GM12878 (cell line): ENCODE measurements around the gene ADH7. TPM values are rescaled to one million over a fixed set of nuclear protein-coding genes. Genes with fewer than 3 reads are reported as not detected.

Experiments
- BRCA1 ChIP-seq: IDR thresholded peaks from 2 replicates; pipeline ENCODE4 v1.6.1; 2011; ENCODE audit warnings: low read depth, low read length, improper control_type of control experiment
- CBX5 ChIP-seq: sonication (generic); IDR thresholded peaks from 2 replicates; pipeline ENCODE4 v1.6.1; 2016; ENCODE audit warnings: low read depth, moderate library complexity, mild to moderate bottlenecking, inconsistent platforms
- CEBPB ChIP-seq, 2 experiments: fragments of 150-350 bp in 1 of 2; IDR thresholded peaks; 2 replicates each; pipeline ENCODE4 v1.6.1; 2012 to 2014; ENCODE audit warnings: low read depth in 2 of 2, low read length in 2 of 2, borderline replicate concordance in 1 of 2, inconsistent platforms in 1 of 2
- CHD2 ChIP-seq: IDR thresholded peaks from 2 replicates; pipeline ENCODE4 v1.6.1; 2011; ENCODE audit warnings: low read depth, low read length, improper control_type of control experiment, borderline replicate concordance
- CHD4 ChIP-seq: fragments of 200-600 bp; sonication (generic); IDR thresholded peaks from 2 replicates; pipeline ENCODE4 v1.6.1; 2016; ENCODE audit warnings: mild to moderate bottlenecking
- CTCF ChIP-seq, 3 experiments: IDR thresholded peaks in 2 of 3; conservative IDR thresholded peaks in 1 of 3; 2 replicates each; pipeline ENCODE4 v1.5.1; 2011; ENCODE audit warnings: low read depth in 3 of 3, low read length in 3 of 3, mild to moderate bottlenecking in 3 of 3, control low read depth in 2 of 3, moderate library complexity in 2 of 3, inconsistent platforms in 1 of 3, mixed read lengths in 1 of 3; ENCODE audit not compliant: control insufficient read depth in 2 of 3, insufficient read depth in 1 of 3; ENCODE audit errors: extremely low read depth in 1 of 3
- EZH2 ChIP-seq: IDR thresholded peaks from 2 replicates; pipeline ENCODE4 v1.6.1; 2012; ENCODE audit warnings: low read depth, mild to moderate bottlenecking, control low read depth, inconsistent platforms, low read length, borderline replicate concordance; ENCODE audit not compliant: control insufficient read depth
- HCFC1 ChIP-seq: fragments of 150-350 bp; IDR thresholded peaks from 2 replicates; pipeline ENCODE4 v1.6.1; 2014; ENCODE audit warnings: low read length
- MAX ChIP-seq: IDR thresholded peaks from 2 replicates; pipeline ENCODE4 v1.6.1; 2012; ENCODE audit warnings: low read depth, low read length, improper control_type of control experiment
- PKNOX1 ChIP-seq: fragments of 450-650 bp; IDR thresholded peaks from 2 replicates; pipeline ENCODE4 v1.6.1; 2016; ENCODE audit warnings: mild to moderate bottlenecking
- POU2F2 ChIP-seq: IDR thresholded peaks from 3 replicates; pipeline ENCODE4 v1.6.1; 2011; ENCODE audit warnings: low read depth, mild to moderate bottlenecking, low read length, borderline replicate concordance
- RAD21 ChIP-seq: IDR thresholded peaks from 2 replicates; pipeline ENCODE4 v1.6.1; 2011; ENCODE audit warnings: mild to moderate bottlenecking, low read depth, low read length, moderate library complexity; ENCODE audit not compliant: insufficient read depth
- RUNX3 ChIP-seq: IDR thresholded peaks from 2 replicates; pipeline ENCODE4 v1.6.1; 2012; ENCODE audit warnings: low read length, inconsistent platforms
- SRF ChIP-seq, 2 experiments: IDR thresholded peaks; 2 replicates each; pipeline ENCODE4 v1.6.1; 2011; ENCODE audit warnings: low read depth in 2 of 2, low read length in 2 of 2, mild to moderate bottlenecking in 1 of 2, moderate library complexity in 1 of 2
- TCF3 ChIP-seq: IDR thresholded peaks from 2 replicates; pipeline ENCODE4 v1.6.1; 2012; ENCODE audit warnings: low read depth, mild to moderate bottlenecking, low read length, borderline replicate concordance; ENCODE audit not compliant: insufficient read depth
- polyA plus RNA-seq, 11 experiments: library from polyadenylated mRNA; depleted of rRNA in 4 of 11; unstranded in 6 of 11; stranded (reverse) in 5 of 11; fragments of >200 nt; fragmentation: Nextera tagmentation in 4 of 11; fragmentation: Illumina TruSeq in 1 of 11; extraction: Ambion mirVana in 4 of 11; extraction: Trizol in 1 of 11; gene quantifications; 1 replicate in 1 of 11; 2 replicates in 10 of 11; pipeline versions ENCODE4 v1.2.1 to v1.2.3, GENCODE V29; 2011 to 2016; ENCODE audit warnings: inconsistent platforms in 2 of 11, missing spikeins in 2 of 11, low read depth in 1 of 11
- total RNA-seq, 4 experiments: library from RNA; depleted of rRNA in 3 of 4; stranded (reverse); fragments of >200 nt in 3 of 4; fragmentation: Illumina TruSeq in 1 of 4; extraction: Trizol in 1 of 4; gene quantifications; 2 replicates each; pipeline versions ENCODE4 v1.2.1 to v1.2.3, GENCODE V29; 2013 to 2021
- TF ChIP-seq, protein P1 (sequence below): fragments of 450-650 bp; IDR thresholded peaks from 2 replicates; pipeline ENCODE4 v1.6.1; 2018; ENCODE audit warnings: mild to moderate bottlenecking, low read depth, moderate library complexity; ENCODE audit not compliant: partially characterized antibody
- TF ChIP-seq, protein P2 (sequence below): IDR thresholded peaks from 2 replicates; pipeline ENCODE4 v1.6.1; 2012; ENCODE audit warnings: low read depth, low read length, improper control_type of control experiment
- TF ChIP-seq, protein P3 (sequence below): IDR thresholded peaks from 2 replicates; pipeline ENCODE4 v1.6.1; 2011; ENCODE audit warnings: borderline replicate concordance, low read depth, mild to moderate bottlenecking, moderate library complexity, low read length; ENCODE audit not compliant: insufficient read depth, poor library complexity, severe bottlenecking
- TF ChIP-seq, protein P4 (sequence below): IDR thresholded peaks from 2 replicates; pipeline ENCODE4 v1.6.1; 2011; ENCODE audit warnings: low read depth, mild to moderate bottlenecking, low read length, moderate library complexity, borderline replicate concordance; ENCODE audit errors: extremely low read depth

The ADH7 gene
- total and polyA plus RNA-seq, 10 of the 15 experiments (the other 5 are each of a cell fraction or from before 2014, with no cell fraction given) = not detected

DNA sequence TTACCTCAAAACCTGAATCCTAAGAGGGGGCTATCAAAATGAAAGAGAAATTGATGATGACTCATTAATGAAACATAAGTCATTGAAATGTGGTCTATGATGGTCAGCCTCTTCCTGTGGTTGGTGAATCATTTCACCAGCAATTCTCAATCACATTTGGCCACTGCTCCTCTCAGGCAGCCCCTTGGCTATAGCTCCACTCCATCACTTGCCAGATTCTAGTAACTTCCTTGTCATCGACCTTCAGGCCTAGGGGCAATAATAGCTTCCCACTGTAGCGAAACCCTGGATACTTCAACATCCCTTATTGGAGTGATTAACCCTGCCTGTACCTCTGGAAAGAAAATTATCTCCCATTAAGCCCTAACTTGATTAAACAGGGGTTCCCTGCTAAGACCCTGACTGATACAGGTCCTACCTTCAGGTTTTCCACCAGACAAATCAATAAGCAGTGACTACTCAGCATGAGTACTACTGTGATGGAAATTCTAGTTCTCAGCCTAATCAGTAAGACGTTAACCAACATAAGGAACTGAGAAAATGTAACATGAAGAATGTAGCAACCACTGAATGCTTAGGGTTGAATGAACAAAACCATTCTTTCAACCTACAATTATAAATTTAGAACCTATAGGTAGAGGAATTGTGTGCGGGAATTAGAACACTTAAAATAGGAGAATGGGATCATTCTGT, 30.4 kb downstream of the ADH7 start (continued):
- TF ChIP-seq, protein P1, sequence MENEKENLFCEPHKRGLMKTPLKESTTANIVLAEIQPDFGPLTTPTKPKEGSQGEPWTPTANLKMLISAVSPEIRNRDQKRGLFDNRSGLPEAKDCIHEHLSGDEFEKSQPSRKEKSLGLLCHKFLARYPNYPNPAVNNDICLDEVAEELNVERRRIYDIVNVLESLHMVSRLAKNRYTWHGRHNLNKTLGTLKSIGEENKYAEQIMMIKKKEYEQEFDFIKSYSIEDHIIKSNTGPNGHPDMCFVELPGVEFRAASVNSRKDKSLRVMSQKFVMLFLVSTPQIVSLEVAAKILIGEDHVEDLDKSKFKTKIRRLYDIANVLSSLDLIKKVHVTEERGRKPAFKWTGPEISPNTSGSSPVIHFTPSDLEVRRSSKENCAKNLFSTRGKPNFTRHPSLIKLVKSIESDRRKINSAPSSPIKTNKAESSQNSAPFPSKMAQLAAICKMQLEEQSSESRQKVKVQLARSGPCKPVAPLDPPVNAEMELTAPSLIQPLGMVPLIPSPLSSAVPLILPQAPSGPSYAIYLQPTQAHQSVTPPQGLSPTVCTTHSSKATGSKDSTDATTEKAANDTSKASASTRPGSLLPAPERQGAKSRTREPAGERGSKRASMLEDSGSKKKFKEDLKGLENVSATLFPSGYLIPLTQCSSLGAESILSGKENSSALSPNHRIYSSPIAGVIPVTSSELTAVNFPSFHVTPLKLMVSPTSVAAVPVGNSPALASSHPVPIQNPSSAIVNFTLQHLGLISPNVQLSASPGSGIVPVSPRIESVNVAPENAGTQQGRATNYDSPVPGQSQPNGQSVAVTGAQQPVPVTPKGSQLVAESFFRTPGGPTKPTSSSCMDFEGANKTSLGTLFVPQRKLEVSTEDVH = no peak
- TF ChIP-seq CTCF (IDR thresholded peaks at IDR 0.05 in 2 of 3, conservative IDR thresholded peaks at IDR 0.05 in 1 of 3; ENCODE audit: control insufficient read depth in 2 of 3, extremely low read depth in 1 of 3, insufficient read depth in 1 of 3, low read depth in 3 of 3, low read length in 3 of 3) (no peak), CEBPB (IDR thresholded peaks at IDR 0.05; ENCODE audit: borderline replicate concordance in 1 of 2, low read depth in 2 of 2, low read length in 2 of 2) (no peak), CBX5 (0 out of 2 replicates have a peak, but pooled peaks have one; percentile 45), BRCA1 (no peak), SRF (IDR thresholded peaks at IDR 0.05; ENCODE audit: low read depth in 2 of 2, low read length in 2 of 2) (0 out of 4 replicates have a peak, but pooled peaks of 1 of the 2 experiments have one; percentile 59), RAD21 (no peak), CHD2 (peak; percentile 22; the same call in 1 of the 2 replicates), PKNOX1 (peak; percentile 94), HCFC1 (no peak), EZH2 (peak; percentile 89; the same call in 1 of the 2 replicates), RUNX3 (peak; percentile 99), MAX (no peak), CHD4 (no peak), POU2F2 (0 out of 3 replicates have a peak, but pooled peaks have one; percentile 27), TCF3 (no peak)
- TF ChIP-seq, protein P2, sequence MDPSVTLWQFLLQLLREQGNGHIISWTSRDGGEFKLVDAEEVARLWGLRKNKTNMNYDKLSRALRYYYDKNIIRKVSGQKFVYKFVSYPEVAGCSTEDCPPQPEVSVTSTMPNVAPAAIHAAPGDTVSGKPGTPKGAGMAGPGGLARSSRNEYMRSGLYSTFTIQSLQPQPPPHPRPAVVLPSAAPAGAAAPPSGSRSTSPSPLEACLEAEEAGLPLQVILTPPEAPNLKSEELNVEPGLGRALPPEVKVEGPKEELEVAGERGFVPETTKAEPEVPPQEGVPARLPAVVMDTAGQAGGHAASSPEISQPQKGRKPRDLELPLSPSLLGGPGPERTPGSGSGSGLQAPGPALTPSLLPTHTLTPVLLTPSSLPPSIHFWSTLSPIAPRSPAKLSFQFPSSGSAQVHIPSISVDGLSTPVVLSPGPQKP = no peak
- TF ChIP-seq, protein P3, sequence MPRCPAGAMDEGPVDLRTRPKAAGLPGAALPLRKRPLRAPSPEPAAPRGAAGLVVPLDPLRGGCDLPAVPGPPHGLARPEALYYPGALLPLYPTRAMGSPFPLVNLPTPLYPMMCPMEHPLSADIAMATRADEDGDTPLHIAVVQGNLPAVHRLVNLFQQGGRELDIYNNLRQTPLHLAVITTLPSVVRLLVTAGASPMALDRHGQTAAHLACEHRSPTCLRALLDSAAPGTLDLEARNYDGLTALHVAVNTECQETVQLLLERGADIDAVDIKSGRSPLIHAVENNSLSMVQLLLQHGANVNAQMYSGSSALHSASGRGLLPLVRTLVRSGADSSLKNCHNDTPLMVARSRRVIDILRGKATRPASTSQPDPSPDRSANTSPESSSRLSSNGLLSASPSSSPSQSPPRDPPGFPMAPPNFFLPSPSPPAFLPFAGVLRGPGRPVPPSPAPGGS = peak; percentile 65
- TF ChIP-seq, protein P4, sequence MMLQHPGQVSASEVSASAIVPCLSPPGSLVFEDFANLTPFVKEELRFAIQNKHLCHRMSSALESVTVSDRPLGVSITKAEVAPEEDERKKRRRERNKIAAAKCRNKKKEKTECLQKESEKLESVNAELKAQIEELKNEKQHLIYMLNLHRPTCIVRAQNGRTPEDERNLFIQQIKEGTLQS = no peak
